HepG2 (cell line): Measurements from ENCODE around the gene ZKSCAN8. TPM values are rescaled to one million over a fixed set of nuclear protein-coding genes. Genes with fewer than 3 reads are reported as not detected.

Experiments used
- HMG20B ChIP-seq: conservative IDR thresholded peaks from 2 replicates; pipeline ENCODE4 v1.6.1; 2016; ENCODE audit warnings: missing genetic modification reagents, missing compliant biosample characterization
- HNRNPH1 ChIP-seq: fragments of 200-400 bp; formaldehyde crosslinking; optimal IDR thresholded peaks from 2 replicates; pipeline ENCODE3; 2017; ENCODE audit warnings: mild to moderate bottlenecking, low read depth, low read length
- RBFOX2 ChIP-seq: fragments of 200-400 bp; formaldehyde crosslinking; IDR thresholded peaks from 2 replicates; pipeline ENCODE4 v1.6.1; 2017; ENCODE audit warnings: low read depth, mild to moderate bottlenecking, low read length
- SSRP1 ChIP-seq: IDR thresholded peaks from 2 replicates; pipeline ENCODE4 v1.6.1; 2016; ENCODE audit warnings: control low read depth
- ZBTB8A ChIP-seq: sonication (generic); formaldehyde crosslinking; IDR thresholded peaks from 2 replicates; pipeline ENCODE4 v1.4.0; 2020; ENCODE audit warnings: mild to moderate bottlenecking, low read depth, missing genetic modification reagents, borderline replicate concordance
- ZNF296 ChIP-seq: sonication (generic); formaldehyde crosslinking; conservative IDR thresholded peaks from 2 replicates; pipeline ENCODE4 v1.5.0; 2020; ENCODE audit warnings: mild to moderate bottlenecking, missing genetic modification reagents
- ZNF737 ChIP-seq: sonication (generic); formaldehyde crosslinking; IDR thresholded peaks from 2 replicates; pipeline ENCODE4 v1.5.0; 2020; ENCODE audit warnings: missing genetic modification reagents, mild to moderate bottlenecking, borderline replicate concordance
- polyA plus RNA-seq, 8 experiments: library from polyadenylated mRNA; depleted of rRNA in 3 of 8; stranded (reverse) in 7 of 8; unstranded in 1 of 8; fragments of >200 nt; fragmentation: Illumina TruSeq in 4 of 8; extraction: Trizol in 4 of 8; gene quantifications; 2 replicates each; pipeline versions ENCODE4 v1.2.1 to v1.2.3, GENCODE V29; 2011 to 2016; ENCODE audit warnings: low read depth in 4 of 8, missing spikeins in 1 of 8, mixed read lengths in 1 of 8; ENCODE audit not compliant: insufficient read depth in 1 of 8
- total RNA-seq, 5 experiments: library from RNA; depleted of rRNA; stranded (reverse); fragments of >200 nt; fragmentation: Illumina TruSeq; extraction: Trizol; gene quantifications; 2 replicates each; pipeline ENCODE4 v1.2.3, GENCODE V29; 2016; ENCODE audit warnings: low read depth in 1 of 5
- TF ChIP-seq, protein P1 (sequence below): sonication (generic); formaldehyde crosslinking; IDR thresholded peaks from 2 replicates; pipeline ENCODE4 v1.4.0; 2020; ENCODE audit warnings: missing genetic modification reagents, borderline replicate concordance
- TF ChIP-seq, protein P2 (sequence below): sonication (generic); formaldehyde crosslinking; IDR thresholded peaks from 2 replicates; pipeline ENCODE4 v1.4.0; 2020; ENCODE audit warnings: missing genetic modification reagents
- TF ChIP-seq, protein P3 (sequence below): sonication (generic); formaldehyde crosslinking; IDR thresholded peaks from 2 replicates; pipeline ENCODE4 v1.9.0; 2021; ENCODE audit warnings: missing genetic modification reagents, mild to moderate bottlenecking, borderline replicate concordance
- TF ChIP-seq, protein P4 (sequence below): sonication (generic); formaldehyde crosslinking; IDR thresholded peaks from 2 replicates; pipeline ENCODE4; 2020; ENCODE audit warnings: missing genetic modification reagents, mild to moderate bottlenecking, borderline replicate concordance
- TF ChIP-seq, protein P5 (sequence below): sonication (generic); formaldehyde crosslinking; IDR thresholded peaks from 2 replicates; pipeline ENCODE4 v1.5.0; 2020; ENCODE audit warnings: missing genetic modification reagents

Gene ZKSCAN8
- total and polyA plus RNA-seq, 2 of the 13 experiments (the other 11 are each of a cell fraction or from before 2014, with no cell fraction given) = 12.4 to 20.9 TPM

DNA sequence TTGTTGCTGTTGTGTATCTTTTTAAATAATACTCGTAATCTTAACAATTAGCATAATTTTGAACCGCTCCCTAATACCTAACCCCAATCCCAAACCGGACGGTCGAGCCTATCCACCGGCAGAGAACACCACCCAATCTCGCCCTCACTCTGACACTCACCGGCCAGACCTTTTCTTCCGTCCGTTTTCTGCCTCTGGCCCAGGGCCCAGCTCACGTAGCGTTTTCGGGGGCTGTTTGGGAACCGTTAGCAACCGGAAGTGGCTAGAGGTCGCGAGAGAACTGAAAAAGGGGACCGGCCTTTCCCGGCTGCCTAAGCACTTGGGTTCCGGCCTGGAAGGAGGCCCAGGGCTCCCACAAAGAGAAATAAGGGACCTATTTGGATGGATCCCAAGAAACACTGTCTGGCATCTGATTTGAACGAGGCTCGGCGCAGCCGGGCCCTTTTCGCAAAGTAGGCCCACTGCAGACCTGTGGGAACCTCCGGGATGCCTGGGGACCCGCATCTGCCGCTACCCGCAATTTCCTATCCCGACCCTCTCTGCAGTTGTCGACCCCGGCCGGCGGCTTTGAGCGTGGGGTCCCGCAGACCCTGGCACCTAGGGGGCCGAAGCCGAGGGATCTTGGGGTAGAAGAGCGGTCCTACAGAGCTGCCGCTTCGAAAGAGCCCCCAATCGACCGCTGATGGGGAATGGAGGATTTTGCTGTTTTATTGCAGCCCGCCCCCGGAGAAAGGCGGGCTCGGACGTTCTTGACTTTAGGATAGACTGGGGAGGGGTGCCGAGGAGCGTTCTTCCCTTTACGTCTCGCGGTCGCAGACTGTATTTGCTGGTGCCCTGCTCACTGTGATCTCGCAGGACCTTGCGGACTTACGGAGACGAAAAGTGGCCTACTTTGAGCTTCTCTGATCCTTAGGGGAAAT lies 4.8 kb upstream of the ZKSCAN8 start (continued):
- TF ChIP-seq, protein P1, sequence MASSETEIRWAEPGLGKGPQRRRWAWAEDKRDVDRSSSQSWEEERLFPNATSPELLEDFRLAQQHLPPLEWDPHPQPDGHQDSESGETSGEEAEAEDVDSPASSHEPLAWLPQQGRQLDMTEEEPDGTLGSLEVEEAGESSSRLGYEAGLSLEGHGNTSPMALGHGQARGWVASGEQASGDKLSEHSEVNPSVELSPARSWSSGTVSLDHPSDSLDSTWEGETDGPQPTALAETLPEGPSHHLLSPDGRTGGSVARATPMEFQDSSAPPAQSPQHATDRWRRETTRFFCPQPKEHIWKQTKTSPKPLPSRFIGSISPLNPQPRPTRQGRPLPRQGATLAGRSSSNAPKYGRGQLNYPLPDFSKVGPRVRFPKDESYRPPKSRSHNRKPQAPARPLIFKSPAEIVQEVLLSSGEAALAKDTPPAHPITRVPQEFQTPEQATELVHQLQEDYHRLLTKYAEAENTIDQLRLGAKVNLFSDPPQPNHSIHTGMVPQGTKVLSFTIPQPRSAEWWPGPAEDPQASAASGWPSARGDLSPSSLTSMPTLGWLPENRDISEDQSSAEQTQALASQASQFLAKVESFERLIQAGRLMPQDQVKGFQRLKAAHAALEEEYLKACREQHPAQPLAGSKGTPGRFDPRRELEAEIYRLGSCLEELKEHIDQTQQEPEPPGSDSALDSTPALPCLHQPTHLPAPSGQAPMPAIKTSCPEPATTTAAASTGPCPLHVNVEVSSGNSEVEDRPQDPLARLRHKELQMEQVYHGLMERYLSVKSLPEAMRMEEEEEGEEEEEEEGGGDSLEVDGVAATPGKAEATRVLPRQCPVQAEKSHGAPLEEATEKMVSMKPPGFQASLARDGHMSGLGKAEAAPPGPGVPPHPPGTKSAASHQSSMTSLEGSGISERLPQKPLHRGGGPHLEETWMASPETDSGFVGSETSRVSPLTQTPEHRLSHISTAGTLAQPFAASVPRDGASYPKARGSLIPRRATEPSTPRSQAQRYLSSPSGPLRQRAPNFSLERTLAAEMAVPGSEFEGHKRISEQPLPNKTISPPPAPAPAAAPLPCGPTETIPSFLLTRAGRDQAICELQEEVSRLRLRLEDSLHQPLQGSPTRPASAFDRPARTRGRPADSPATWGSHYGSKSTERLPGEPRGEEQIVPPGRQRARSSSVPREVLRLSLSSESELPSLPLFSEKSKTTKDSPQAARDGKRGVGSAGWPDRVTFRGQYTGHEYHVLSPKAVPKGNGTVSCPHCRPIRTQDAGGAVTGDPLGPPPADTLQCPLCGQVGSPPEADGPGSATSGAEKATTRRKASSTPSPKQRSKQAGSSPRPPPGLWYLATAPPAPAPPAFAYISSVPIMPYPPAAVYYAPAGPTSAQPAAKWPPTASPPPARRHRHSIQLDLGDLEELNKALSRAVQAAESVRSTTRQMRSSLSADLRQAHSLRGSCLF (CRISPR knock-in tag) = 0 out of 2 replicates have a peak, but pooled peaks have one; percentile 78
- TF ChIP-seq, protein P2, sequence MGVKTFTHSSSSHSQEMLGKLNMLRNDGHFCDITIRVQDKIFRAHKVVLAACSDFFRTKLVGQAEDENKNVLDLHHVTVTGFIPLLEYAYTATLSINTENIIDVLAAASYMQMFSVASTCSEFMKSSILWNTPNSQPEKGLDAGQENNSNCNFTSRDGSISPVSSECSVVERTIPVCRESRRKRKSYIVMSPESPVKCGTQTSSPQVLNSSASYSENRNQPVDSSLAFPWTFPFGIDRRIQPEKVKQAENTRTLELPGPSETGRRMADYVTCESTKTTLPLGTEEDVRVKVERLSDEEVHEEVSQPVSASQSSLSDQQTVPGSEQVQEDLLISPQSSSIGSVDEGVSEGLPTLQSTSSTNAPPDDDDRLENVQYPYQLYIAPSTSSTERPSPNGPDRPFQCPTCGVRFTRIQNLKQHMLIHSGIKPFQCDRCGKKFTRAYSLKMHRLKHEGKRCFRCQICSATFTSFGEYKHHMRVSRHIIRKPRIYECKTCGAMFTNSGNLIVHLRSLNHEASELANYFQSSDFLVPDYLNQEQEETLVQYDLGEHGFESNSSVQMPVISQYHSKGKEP (CRISPR knock-in tag) = peak; percentile 39; the same call in 1 of the 2 replicates
- TF ChIP-seq HNRNPH1 (no peak), ZNF737 (CRISPR knock-in tag) (no peak; the same call in 1 of the 2 replicates), SSRP1 (0 out of 2 replicates have a peak, but pooled peaks have one; percentile 34), ZNF296 (CRISPR knock-in tag) (0 out of 2 replicates have a peak, but pooled peaks have one; percentile 58), HMG20B (CRISPR knock-in tag) (peak; percentile 95), RBFOX2 (peak; percentile 51; the same call in 1 of the 2 replicates), ZBTB8A (CRISPR knock-in tag) (no peak)
- TF ChIP-seq, protein P3, sequence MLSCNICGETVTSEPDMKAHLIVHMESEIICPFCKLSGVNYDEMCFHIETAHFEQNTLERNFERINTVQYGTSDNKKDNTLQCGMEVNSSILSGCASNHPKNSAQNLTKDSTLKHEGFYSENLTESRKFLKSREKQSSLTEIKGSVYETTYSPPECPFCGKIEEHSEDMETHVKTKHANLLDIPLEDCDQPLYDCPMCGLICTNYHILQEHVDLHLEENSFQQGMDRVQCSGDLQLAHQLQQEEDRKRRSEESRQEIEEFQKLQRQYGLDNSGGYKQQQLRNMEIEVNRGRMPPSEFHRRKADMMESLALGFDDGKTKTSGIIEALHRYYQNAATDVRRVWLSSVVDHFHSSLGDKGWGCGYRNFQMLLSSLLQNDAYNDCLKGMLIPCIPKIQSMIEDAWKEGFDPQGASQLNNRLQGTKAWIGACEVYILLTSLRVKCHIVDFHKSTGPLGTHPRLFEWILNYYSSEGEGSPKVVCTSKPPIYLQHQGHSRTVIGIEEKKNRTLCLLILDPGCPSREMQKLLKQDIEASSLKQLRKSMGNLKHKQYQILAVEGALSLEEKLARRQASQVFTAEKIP = no peak
- TF ChIP-seq, protein P4, sequence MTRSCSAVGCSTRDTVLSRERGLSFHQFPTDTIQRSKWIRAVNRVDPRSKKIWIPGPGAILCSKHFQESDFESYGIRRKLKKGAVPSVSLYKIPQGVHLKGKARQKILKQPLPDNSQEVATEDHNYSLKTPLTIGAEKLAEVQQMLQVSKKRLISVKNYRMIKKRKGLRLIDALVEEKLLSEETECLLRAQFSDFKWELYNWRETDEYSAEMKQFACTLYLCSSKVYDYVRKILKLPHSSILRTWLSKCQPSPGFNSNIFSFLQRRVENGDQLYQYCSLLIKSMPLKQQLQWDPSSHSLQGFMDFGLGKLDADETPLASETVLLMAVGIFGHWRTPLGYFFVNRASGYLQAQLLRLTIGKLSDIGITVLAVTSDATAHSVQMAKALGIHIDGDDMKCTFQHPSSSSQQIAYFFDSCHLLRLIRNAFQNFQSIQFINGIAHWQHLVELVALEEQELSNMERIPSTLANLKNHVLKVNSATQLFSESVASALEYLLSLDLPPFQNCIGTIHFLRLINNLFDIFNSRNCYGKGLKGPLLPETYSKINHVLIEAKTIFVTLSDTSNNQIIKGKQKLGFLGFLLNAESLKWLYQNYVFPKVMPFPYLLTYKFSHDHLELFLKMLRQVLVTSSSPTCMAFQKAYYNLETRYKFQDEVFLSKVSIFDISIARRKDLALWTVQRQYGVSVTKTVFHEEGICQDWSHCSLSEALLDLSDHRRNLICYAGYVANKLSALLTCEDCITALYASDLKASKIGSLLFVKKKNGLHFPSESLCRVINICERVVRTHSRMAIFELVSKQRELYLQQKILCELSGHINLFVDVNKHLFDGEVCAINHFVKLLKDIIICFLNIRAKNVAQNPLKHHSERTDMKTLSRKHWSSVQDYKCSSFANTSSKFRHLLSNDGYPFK (CRISPR knock-in tag) = peak; percentile 94; the same call in 1 of the 2 replicates
- TF ChIP-seq, protein P5, sequence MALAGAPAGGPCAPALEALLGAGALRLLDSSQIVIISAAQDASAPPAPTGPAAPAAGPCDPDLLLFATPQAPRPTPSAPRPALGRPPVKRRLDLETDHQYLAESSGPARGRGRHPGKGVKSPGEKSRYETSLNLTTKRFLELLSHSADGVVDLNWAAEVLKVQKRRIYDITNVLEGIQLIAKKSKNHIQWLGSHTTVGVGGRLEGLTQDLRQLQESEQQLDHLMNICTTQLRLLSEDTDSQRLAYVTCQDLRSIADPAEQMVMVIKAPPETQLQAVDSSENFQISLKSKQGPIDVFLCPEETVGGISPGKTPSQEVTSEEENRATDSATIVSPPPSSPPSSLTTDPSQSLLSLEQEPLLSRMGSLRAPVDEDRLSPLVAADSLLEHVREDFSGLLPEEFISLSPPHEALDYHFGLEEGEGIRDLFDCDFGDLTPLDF (CRISPR knock-in tag) = peak; percentile 71
